Measurements from ENCODE around the gene FBXL15. TPM values are rescaled to one million over a fixed set of nuclear protein-coding genes. Genes with fewer than 3 reads are reported as not detected.

FBXL15 gene
- total and polyA plus RNA-seq, 2 donors (not counting 1 experiment from before 2014, with no cell fraction given): 15.5 to 20.7 TPM

- whole genome bisulfite sequencing (ENCODE audit: insufficient coverage): 100% methylated on average over 4 of the region's 8 CpGs
- Mint-ChIP-seq H3K4me3 (no peak overlapping the region), H3K27me3 (no peaks in the 10 kb centered on the region), H3K4me1 (peaks cover 12% of the 10 kb centered on the region), H3K27ac (no peak overlapping the region), H3K9me3 (ENCODE audit: insufficient read depth) (no peaks in the 10 kb centered on the region)
- Histone ChIP-seq H3K9me3 (ENCODE audit: control extremely low read depth in 1 of 3, control insufficient read depth in 2 of 3, insufficient read depth in 1 of 3, low read length in 2 of 3) (no peaks in the 10 kb centered on the region), H2AFZ (ENCODE audit: insufficient read depth, low read depth, low read length, poor library complexity, severe bottlenecking) (no peak overlapping the region), H3K4me1 (ENCODE audit: control insufficient read depth in 2 of 2, insufficient read depth in 2 of 2, low read length in 2 of 2) (peaks cover 0 to 8% of the 10 kb centered on the region in 2 donors), H3K27ac (ENCODE audit: low read length in 2 of 2) (no peak overlapping the region), H3K9ac (ENCODE audit: low read length) (no peak overlapping the region), H3K27me3 (replicated peaks in 1 of 4; ENCODE audit: control extremely low read depth in 1 of 4, control insufficient read depth in 3 of 4, insufficient read depth in 4 of 4, low read length in 3 of 4) (no peaks in the 10 kb centered on the region), H3K4me3 (ENCODE audit: control extremely low read depth in 1 of 5, extremely low read depth in 1 of 5, insufficient read depth in 1 of 5, low read depth in 2 of 5, low read length in 4 of 5) (no peak overlapping the region), H4K20me1 (ENCODE audit: control insufficient read depth, insufficient read depth, low read length, poor library complexity, severe bottlenecking) (no peaks in the 10 kb centered on the region), H3K4me2 (replicated peaks; ENCODE audit: low read depth, low read length, poor library complexity, severe bottlenecking) (no peak overlapping the region), H3K79me2 (ENCODE audit: control insufficient read depth, insufficient read depth, low read length) (no peaks in the 10 kb centered on the region), H3K36me3 (replicated peaks in 1 of 2; ENCODE audit: control extremely low read depth in 1 of 2, control insufficient read depth in 1 of 2, extremely low read depth in 1 of 2, insufficient read depth in 2 of 2, low read length in 1 of 2) (peaks cover 0 to 36% of the 10 kb centered on the region in 2 experiments)
- ChIA-PET POLR2A (no interaction called here), CTCF (interaction anchor here (1.8 to 3.4 kb wide), 4 partner anchors 12 to 153 kb away, joined by 8 to 20 read pairs (median 10); partner anchors contain the start of gene NFKB2)
- ATAC-seq (ENCODE audit: low read depth) (no peak), DNase-seq (no peak)
- intact Hi-C loops (cut with micrococcal nuclease): no loop called here
- TF ChIP-seq EZH2 (IDR thresholded peaks at IDR 0.05; ENCODE audit: borderline replicate concordance, insufficient read depth, low read depth, low read length, poor library complexity, severe bottlenecking): no peak
- TF ChIP-seq, protein P1, sequence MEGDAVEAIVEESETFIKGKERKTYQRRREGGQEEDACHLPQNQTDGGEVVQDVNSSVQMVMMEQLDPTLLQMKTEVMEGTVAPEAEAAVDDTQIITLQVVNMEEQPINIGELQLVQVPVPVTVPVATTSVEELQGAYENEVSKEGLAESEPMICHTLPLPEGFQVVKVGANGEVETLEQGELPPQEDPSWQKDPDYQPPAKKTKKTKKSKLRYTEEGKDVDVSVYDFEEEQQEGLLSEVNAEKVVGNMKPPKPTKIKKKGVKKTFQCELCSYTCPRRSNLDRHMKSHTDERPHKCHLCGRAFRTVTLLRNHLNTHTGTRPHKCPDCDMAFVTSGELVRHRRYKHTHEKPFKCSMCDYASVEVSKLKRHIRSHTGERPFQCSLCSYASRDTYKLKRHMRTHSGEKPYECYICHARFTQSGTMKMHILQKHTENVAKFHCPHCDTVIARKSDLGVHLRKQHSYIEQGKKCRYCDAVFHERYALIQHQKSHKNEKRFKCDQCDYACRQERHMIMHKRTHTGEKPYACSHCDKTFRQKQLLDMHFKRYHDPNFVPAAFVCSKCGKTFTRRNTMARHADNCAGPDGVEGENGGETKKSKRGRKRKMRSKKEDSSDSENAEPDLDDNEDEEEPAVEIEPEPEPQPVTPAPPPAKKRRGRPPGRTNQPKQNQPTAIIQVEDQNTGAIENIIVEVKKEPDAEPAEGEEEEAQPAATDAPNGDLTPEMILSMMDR (IDR thresholded peaks at IDR 0.05): no peak
Measured at GRCh38 chr10:102382871-102383270, 37.8 kb upstream of the FBXL15 start.

DNA sequence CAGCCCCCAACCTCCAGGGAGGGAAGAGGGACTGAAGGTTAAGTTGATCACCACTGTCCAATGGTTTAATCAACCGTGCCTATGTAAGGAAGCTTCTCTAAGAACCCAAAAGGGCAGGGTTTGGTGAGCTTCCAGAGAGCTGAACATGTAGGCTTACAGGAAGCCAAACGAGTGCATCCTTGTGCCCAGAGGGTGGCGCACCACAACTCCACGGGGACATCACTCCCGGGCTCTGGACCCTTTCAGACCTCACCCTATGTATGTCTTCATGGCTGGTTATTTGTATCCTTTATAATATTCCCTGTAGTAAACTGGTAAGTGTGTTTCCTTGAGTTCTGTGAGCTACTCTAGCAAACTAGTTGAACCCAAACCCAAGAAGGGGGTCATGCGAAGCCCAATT is 36.6 kb upstream of the FBXL15 start:
- ATAC-seq (ENCODE audit: low read depth) (no peak), DNase-seq (no peak)
- H3K4me1 Mint-ChIP-seq: peaks cover 12% of the 10 kb centered on the region
- intact Hi-C loops (cut with micrococcal nuclease): no loop called here
- no peak overlapping the region for H3K9ac ChIP-seq (ENCODE audit: low read length)
- ChIA-PET CTCF (interaction anchor here (0.7 to 3.4 kb wide), 15 partner anchors 10 to 534 kb away, joined by 3 to 29 read pairs (median 4); partner anchors contain the start of genes CNNM2 and NFKB2), POLR2A (no interaction called here)
- peaks cover 0 to 33% of the 10 kb centered on the region in 2 experiments for H3K36me3 ChIP-seq (replicated peaks in 1 of 2; ENCODE audit: control extremely low read depth in 1 of 2, control insufficient read depth in 1 of 2, extremely low read depth in 1 of 2, insufficient read depth in 2 of 2, low read length in 1 of 2)
- no peaks in the 10 kb centered on the region for H3K9me3 Mint-ChIP-seq (ENCODE audit: insufficient read depth)
- no peak overlapping the region for H3K4me3 ChIP-seq (ENCODE audit: control extremely low read depth in 1 of 5, extremely low read depth in 1 of 5, insufficient read depth in 1 of 5, low read depth in 2 of 5, low read length in 4 of 5)
- H3K27ac ChIP-seq (ENCODE audit: low read length in 2 of 2): no peak overlapping the region
- WGBS (ENCODE audit: insufficient coverage): 57% methylated on average over 5 of the region's 6 CpGs
- no peak overlapping the region for H3K27ac Mint-ChIP-seq
- H3K4me2 ChIP-seq (replicated peaks; ENCODE audit: low read depth, low read length, poor library complexity, severe bottlenecking): no peak overlapping the region
- no peak for TF ChIP-seq EZH2 (IDR thresholded peaks at IDR 0.05; ENCODE audit: borderline replicate concordance, insufficient read depth, low read depth, low read length, poor library complexity, severe bottlenecking)
- TF ChIP-seq, protein P1 (IDR thresholded peaks at IDR 0.05): no peak
- H4K20me1 ChIP-seq (ENCODE audit: control insufficient read depth, insufficient read depth, low read length, poor library complexity, severe bottlenecking): no peaks in the 10 kb centered on the region
- H2AFZ ChIP-seq (ENCODE audit: insufficient read depth, low read depth, low read length, poor library complexity, severe bottlenecking): no peak overlapping the region
- H3K27me3 ChIP-seq (replicated peaks in 1 of 4; ENCODE audit: control extremely low read depth in 1 of 4, control insufficient read depth in 3 of 4, insufficient read depth in 4 of 4, low read length in 3 of 4): no peaks in the 10 kb centered on the region
- H3K9me3 ChIP-seq (ENCODE audit: control extremely low read depth in 1 of 3, control insufficient read depth in 2 of 3, insufficient read depth in 1 of 3, low read length in 2 of 3): no peaks in the 10 kb centered on the region
- no peaks in the 10 kb centered on the region for H3K79me2 ChIP-seq (ENCODE audit: control insufficient read depth, insufficient read depth, low read length)
- H3K4me1 ChIP-seq (ENCODE audit: control insufficient read depth in 2 of 2, insufficient read depth in 2 of 2, low read length in 2 of 2): peaks cover 0 to 8% of the 10 kb centered on the region in 2 donors
- H3K27me3 Mint-ChIP-seq: no peaks in the 10 kb centered on the region
- H3K4me3 Mint-ChIP-seq: no peak overlapping the region

Data from B cell (primary cell).